HEK293 (cell line): ENCODE results near the gene TMEM273.

ENCODE experiments used
- CTCF ChIA-PET: fragments of 350-600 bp; formaldehyde crosslinking; extraction: SDS; loops from one replicate; lab custom pipeline; 2021; ENCODE audit warnings: antibody characterized with exemption; lab: Yijun Ruan, JAX
- POLR2A ChIA-PET: fragments of 300-600 bp; formaldehyde crosslinking; extraction: SDS; loops from one replicate; lab custom pipeline; 2020; ENCODE audit warnings: antibody characterized with exemption, inconsistent platforms; lab: Yijun Ruan, JAX
- H3K27ac ChIP-seq: fragments of 200-500 bp; sonication (Bioruptor generic); 2 replicates; pipeline ENCODE4 v1.5.1; 2014; ENCODE audit warnings: low read depth, low read length, control low read depth, inconsistent platforms; ENCODE audit errors: extremely low read depth
- H3K36me3 ChIP-seq, 2 experiments: fragments of 200-500 bp in 1 of 2; sonication (Bioruptor generic) in 1 of 2; 1 replicate in 1 of 2; 2 replicates in 1 of 2; pipeline ENCODE4 v1.5.1; 2014 to 2017; ENCODE audit warnings: inconsistent platforms in 2 of 2, low read length in 2 of 2; ENCODE audit not compliant: control insufficient read depth in 2 of 2, insufficient read depth in 1 of 2
- H3K4me1 ChIP-seq: fragments of 200-500 bp; sonication (Bioruptor generic); 2 replicates; pipeline ENCODE4 v1.5.1; 2014; ENCODE audit warnings: mild to moderate bottlenecking, low read length, inconsistent platforms; ENCODE audit not compliant: control insufficient read depth, insufficient read depth
- H3K4me3 ChIP-seq: 2 replicates; pipeline ENCODE4 v1.5.1; 2011; ENCODE audit warnings: low read depth, mild to moderate bottlenecking, control low read depth, low read length, moderate library complexity
- H3K9me3 ChIP-seq: fragments of 200-500 bp; sonication (Bioruptor generic); 2 replicates; pipeline ENCODE4 v1.5.1; 2014; ENCODE audit warnings: low read depth, low read length, inconsistent platforms; ENCODE audit not compliant: control insufficient read depth, insufficient read depth
- BCL11A ChIP-seq: fragments of 450-650 bp; formaldehyde crosslinking; IDR thresholded peaks from 2 replicates; pipeline ENCODE4 v1.5.1; 2016; ENCODE audit warnings: low read depth, missing biosample characterization, missing genetic modification characterization
- GLIS1 ChIP-seq: fragments of 450-650 bp; formaldehyde crosslinking; IDR thresholded peaks from 2 replicates; pipeline ENCODE4 v1.5.1; 2016; ENCODE audit warnings: missing biosample characterization, missing genetic modification characterization
- GLIS2 ChIP-seq: fragments of 450-650 bp; formaldehyde crosslinking; IDR thresholded peaks from 2 replicates; pipeline ENCODE4 v1.5.1; 2016; ENCODE audit warnings: missing biosample characterization, missing genetic modification characterization
- MYNN ChIP-seq: fragments of 450-650 bp; formaldehyde crosslinking; IDR thresholded peaks from 2 replicates; pipeline ENCODE4 v1.5.1; 2016; ENCODE audit warnings: missing biosample characterization, missing genetic modification characterization, borderline replicate concordance
- TCF7L2 ChIP-seq: IDR thresholded peaks from 2 replicates; pipeline ENCODE4 v1.6.1; 2011; ENCODE audit warnings: low read depth, mild to moderate bottlenecking, inconsistent platforms, low read length, moderate library complexity, borderline replicate concordance
- ZBTB48 ChIP-seq: fragments of 450-650 bp; formaldehyde crosslinking; IDR thresholded peaks from 2 replicates; pipeline ENCODE4 v1.5.1; 2016; ENCODE audit warnings: missing biosample characterization, missing genetic modification characterization
- ZNF114 ChIP-seq: fragments of 450-650 bp; formaldehyde crosslinking; IDR thresholded peaks from 2 replicates; pipeline ENCODE4 v1.5.0; 2017; ENCODE audit warnings: missing biosample characterization, missing genetic modification characterization
- ZNF132 ChIP-seq: fragments of 450-650 bp; formaldehyde crosslinking; IDR thresholded peaks from 2 replicates; pipeline ENCODE4 v1.5.1; 2017; ENCODE audit warnings: missing biosample characterization, missing genetic modification characterization, borderline replicate concordance
- ZNF19 ChIP-seq: fragments of 450-650 bp; formaldehyde crosslinking; IDR thresholded peaks from 2 replicates; pipeline ENCODE4; 2016; ENCODE audit warnings: missing biosample characterization, missing genetic modification characterization, low read depth
- ZNF239 ChIP-seq: fragments of 450-650 bp; formaldehyde crosslinking; IDR thresholded peaks from 2 replicates; pipeline ENCODE4 v1.5.1; 2016; ENCODE audit warnings: missing biosample characterization, missing genetic modification characterization
- ZNF510 ChIP-seq: fragments of 450-650 bp; formaldehyde crosslinking; IDR thresholded peaks from 2 replicates; pipeline ENCODE4 v1.5.1; 2018; ENCODE audit warnings: mild to moderate bottlenecking, missing genetic modification characterization, missing biosample characterization; ENCODE audit not compliant: insufficient replicate concordance
- ZNF529 ChIP-seq: fragments of 450-650 bp; formaldehyde crosslinking; IDR thresholded peaks from 2 replicates; pipeline ENCODE4 v1.5.1; 2017; ENCODE audit warnings: missing genetic modification characterization, missing biosample characterization; ENCODE audit not compliant: insufficient replicate concordance
- ZNF747 ChIP-seq: fragments of 450-650 bp; formaldehyde crosslinking; IDR thresholded peaks from 2 replicates; pipeline ENCODE4 v1.5.1; 2016; ENCODE audit warnings: missing biosample characterization, missing genetic modification characterization
- ZSCAN23 ChIP-seq: fragments of 450-650 bp; formaldehyde crosslinking; IDR thresholded peaks from 2 replicates; pipeline ENCODE4 v1.5.1; 2016; ENCODE audit warnings: missing biosample characterization, missing genetic modification characterization
- TF ChIP-seq, protein P1 (sequence below): fragments of 450-650 bp; formaldehyde crosslinking; IDR thresholded peaks from 2 replicates; pipeline ENCODE4 v1.5.1; 2016; ENCODE audit warnings: missing biosample characterization, missing genetic modification characterization
- TF ChIP-seq, protein P2 (sequence below): fragments of 450-650 bp; formaldehyde crosslinking; IDR thresholded peaks from 2 replicates; pipeline ENCODE4 v1.5.1; 2017; ENCODE audit warnings: missing biosample characterization, missing genetic modification characterization
- TF ChIP-seq, protein P3 (sequence below): fragments of 450-650 bp; formaldehyde crosslinking; IDR thresholded peaks from 2 replicates; pipeline ENCODE4 v1.5.1; 2017; ENCODE audit warnings: missing biosample characterization, mild to moderate bottlenecking, missing genetic modification characterization, moderate library complexity
- TF ChIP-seq, protein P4 (sequence below): fragments of 450-650 bp; formaldehyde crosslinking; IDR thresholded peaks from 2 replicates; pipeline ENCODE4 v1.5.1; 2016; ENCODE audit warnings: missing biosample characterization, missing genetic modification characterization

The TMEM273 gene

DNA sequence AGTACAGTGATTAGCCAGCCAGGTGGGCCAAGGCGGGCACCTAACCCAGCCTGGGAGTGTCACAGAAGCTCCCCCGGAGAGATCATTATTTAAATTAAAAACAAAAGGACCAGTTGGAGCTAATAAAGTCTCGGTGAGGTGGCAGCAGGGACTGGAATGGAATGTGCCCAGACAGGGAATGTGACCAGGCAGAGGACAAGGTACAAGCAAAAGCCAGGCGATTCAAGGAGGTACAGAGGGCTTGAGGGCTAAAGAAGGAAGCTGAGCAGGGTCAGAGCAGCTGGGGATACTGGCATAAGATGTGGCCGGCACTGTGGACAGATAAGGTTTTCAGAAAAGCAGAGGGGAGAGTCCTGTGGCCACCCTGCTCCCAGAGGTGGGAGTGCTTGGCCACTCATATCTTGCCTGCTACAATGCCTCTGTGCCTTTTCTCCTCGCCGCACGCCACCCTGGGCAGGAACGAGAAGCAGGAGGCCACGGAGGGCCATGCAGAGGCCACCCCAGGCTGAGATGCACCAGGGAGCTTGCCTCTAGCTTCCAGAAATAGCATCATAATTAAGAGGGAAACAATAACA is 13.2 kb downstream of the TMEM273 start (continued):
- TF ChIP-seq, protein P1, sequence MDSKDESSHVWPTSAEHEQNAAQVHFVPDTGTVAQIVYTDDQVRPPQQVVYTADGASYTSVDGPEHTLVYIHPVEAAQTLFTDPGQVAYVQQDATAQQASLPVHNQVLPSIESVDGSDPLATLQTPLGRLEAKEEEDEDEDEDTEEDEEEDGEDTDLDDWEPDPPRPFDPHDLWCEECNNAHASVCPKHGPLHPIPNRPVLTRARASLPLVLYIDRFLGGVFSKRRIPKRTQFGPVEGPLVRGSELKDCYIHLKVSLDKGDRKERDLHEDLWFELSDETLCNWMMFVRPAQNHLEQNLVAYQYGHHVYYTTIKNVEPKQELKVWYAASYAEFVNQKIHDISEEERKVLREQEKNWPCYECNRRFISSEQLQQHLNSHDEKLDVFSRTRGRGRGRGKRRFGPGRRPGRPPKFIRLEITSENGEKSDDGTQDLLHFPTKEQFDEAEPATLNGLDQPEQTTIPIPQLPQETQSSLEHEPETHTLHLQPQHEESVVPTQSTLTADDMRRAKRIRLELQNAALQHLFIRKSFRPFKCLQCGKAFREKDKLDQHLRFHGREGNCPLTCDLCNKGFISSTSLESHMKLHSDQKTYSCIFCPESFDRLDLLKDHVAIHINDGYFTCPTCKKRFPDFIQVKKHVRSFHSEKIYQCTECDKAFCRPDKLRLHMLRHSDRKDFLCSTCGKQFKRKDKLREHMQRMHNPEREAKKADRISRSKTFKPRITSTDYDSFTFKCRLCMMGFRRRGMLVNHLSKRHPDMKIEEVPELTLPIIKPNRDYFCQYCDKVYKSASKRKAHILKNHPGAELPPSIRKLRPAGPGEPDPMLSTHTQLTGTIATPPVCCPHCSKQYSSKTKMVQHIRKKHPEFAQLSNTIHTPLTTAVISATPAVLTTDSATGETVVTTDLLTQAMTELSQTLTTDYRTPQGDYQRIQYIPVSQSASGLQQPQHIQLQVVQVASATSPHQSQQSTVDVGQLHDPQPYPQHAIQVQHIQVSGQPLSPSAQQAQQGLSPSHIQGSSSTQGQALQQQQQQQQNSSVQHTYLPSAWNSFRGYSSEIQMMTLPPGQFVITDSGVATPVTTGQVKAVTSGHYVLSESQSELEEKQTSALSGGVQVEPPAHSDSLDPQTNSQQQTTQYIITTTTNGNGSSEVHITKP (tag by site-specific recombination) = no peak
- TF ChIP-seq ZBTB48 (tag by site-specific recombination) (no peak), ZNF510 (no peak), TCF7L2 (no peak), ZNF19 (no peak)
- TF ChIP-seq, protein P2, sequence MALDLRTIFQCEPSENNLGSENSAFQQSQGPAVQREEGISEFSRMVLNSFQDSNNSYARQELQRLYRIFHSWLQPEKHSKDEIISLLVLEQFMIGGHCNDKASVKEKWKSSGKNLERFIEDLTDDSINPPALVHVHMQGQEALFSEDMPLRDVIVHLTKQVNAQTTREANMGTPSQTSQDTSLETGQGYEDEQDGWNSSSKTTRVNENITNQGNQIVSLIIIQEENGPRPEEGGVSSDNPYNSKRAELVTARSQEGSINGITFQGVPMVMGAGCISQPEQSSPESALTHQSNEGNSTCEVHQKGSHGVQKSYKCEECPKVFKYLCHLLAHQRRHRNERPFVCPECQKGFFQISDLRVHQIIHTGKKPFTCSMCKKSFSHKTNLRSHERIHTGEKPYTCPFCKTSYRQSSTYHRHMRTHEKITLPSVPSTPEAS (tag by site-specific recombination) = no peak

DNA sequence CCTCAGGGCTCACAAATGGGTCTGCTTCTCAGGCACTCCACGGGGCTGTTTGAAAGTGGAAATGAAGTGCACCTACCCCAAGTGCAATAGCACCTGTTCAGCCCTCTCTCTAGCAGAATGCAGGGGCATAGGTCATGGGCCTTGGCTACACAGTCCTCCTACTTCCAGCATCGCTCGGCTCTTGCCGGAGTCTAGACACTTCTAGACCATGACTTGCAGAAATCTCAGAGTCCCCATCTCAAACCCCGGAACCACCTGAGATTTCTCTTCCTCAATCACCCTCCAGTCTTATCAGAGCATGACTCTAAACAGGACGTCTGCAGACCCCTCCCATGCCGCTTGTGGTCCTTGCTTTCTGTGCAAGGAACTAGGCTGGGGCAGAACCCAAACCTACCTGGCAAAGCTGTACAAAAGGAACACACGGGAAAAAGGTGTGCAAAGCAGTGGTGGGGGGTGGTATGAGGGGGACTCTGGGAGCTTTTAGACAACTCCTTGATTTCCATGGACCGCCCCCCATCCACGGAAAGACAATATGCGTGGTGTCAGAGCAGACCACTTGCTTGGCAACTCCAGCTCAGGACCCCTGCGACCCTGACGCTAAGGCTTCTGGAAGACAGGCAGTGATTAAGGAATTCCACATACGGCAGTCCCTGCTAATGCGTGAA is 13.8 kb downstream of the TMEM273 start:
- TF ChIP-seq ZNF529 = no peak
- no peak for TF ChIP-seq ZNF132 (tag by site-specific recombination)
- TF ChIP-seq ZNF747 (tag by site-specific recombination) = no peak
- TF ChIP-seq, protein P3, sequence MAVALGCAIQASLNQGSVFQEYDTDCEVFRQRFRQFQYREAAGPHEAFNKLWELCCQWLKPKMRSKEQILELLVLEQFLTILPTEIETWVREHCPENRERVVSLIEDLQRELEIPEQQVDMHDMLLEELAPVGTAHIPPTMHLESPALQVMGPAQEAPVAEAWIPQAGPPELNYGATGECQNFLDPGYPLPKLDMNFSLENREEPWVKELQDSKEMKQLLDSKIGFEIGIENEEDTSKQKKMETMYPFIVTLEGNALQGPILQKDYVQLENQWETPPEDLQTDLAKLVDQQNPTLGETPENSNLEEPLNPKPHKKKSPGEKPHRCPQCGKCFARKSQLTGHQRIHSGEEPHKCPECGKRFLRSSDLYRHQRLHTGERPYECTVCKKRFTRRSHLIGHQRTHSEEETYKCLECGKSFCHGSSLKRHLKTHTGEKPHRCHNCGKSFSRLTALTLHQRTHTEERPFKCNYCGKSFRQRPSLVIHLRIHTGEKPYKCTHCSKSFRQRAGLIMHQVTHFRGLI (tag by site-specific recombination) = no peak
- no peak for TF ChIP-seq ZNF239 (tag by site-specific recombination)
- no peak for TF ChIP-seq BCL11A (tag by site-specific recombination)
- TF ChIP-seq MYNN (tag by site-specific recombination) = no peak
- TF ChIP-seq GLIS1 (tag by site-specific recombination) = no peak
- no peak for TF ChIP-seq ZSCAN23 (tag by site-specific recombination)
- TF ChIP-seq ZNF114 = no peak
- TF ChIP-seq, protein P4, sequence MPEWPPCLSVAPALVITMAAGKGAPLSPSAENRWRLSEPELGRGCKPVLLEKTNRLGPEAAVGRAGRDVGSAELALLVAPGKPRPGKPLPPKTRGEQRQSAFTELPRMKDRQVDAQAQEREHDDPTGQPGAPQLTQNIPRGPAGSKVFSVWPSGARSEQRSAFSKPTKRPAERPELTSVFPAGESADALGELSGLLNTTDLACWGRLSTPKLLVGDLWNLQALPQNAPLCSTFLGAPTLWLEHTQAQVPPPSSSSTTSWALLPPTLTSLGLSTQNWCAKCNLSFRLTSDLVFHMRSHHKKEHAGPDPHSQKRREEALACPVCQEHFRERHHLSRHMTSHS (tag by site-specific recombination) = no peak
- TF ChIP-seq GLIS2 (tag by site-specific recombination) = no peak
- Histone ChIP-seq H3K4me1 (no peaks in the 10 kb centered on the region), H3K9me3 (no peaks in the 10 kb centered on the region), H3K4me3 (no peak overlapping the region), H3K36me3 (no peaks in the 10 kb centered on the region), H3K27ac (no peak overlapping the region)
- ChIA-PET POLR2A (no interaction called here), CTCF (no interaction called here)
